Activated CD4-positive, CD25-positive, alpha-beta regulatory T cell treated with anti-CD3 and anti-CD28 coated beads, Interleukin-2, amount 50 U/mL, for 72 hours (primary cell): ENCODE results near the gene VWA8.
"Not testable (repeated sequence)": the region's sequence is repeated elsewhere in the genome, so short reads cannot be mapped to it uniquely, and the experiment has no call there.

ENCODE experiments used
- DNase-seq: peaks from one replicate; pipeline ENCODE4 v3.0.0; 2021

The VWA8 gene

GRCh38 chr13:41571817-41572340 lies 389.0 kb downstream of the VWA8 start:
- not testable (repeated sequence) for DNase-seq

GRCh38 chr13:41568972-41569351 lies 391.9 kb downstream of the VWA8 start:
- DNase-seq, result no peak

- DNase-seq, result no peak
Observed at GRCh38 chr13:41568143-41568971, 392.6 kb downstream of the VWA8 start.

- DNase-seq, result no peak
Observed at GRCh38 chr13:41567363-41567762, 393.5 kb downstream of the VWA8 start.

GRCh38 chr13:41565846-41566245 lies 395.1 kb downstream of the VWA8 start:
- DNase-seq, result no peak

GRCh38 chr13:41565216-41565615 lies 395.7 kb downstream of the VWA8 start:
- DNase-seq, result no peak

GRCh38 chr13:41563984-41564365 lies 396.9 kb downstream of the VWA8 start:
- no peak for DNase-seq

GRCh38 chr13:41563341-41563983 lies 397.4 kb downstream of the VWA8 start:
- no peak for DNase-seq

GRCh38 chr13:41562541-41563178 lies 398.2 kb downstream of the VWA8 start:
- DNase-seq, result no peak

- DNase-seq, result no peak
Observed at GRCh38 chr13:41562083-41562482, 398.8 kb downstream of the VWA8 start.

GRCh38 chr13:41561170-41561569 lies 399.7 kb downstream of the VWA8 start:
- DNase-seq, result no peak

- no peak for DNase-seq
Observed at GRCh38 chr13:41558781-41559560, 401.9 kb downstream of the VWA8 start.

- no peak for DNase-seq
Observed at GRCh38 chr13:41557719-41558118, 403.2 kb downstream of the VWA8 start.

GRCh38 chr13:41554626-41555386 lies 406.1 kb downstream of the VWA8 start:
- DNase-seq, result no peak

GRCh38 chr13:41554180-41554579 lies 406.7 kb downstream of the VWA8 start:
- DNase-seq, result no peak

GRCh38 chr13:41552031-41552430 lies 408.9 kb downstream of the VWA8 start:
- no peak for DNase-seq

- DNase-seq, result no peak
Observed at GRCh38 chr13:41550276-41550675, 410.6 kb downstream of the VWA8 start.

GRCh38 chr13:41549491-41549890 lies 411.4 kb downstream of the VWA8 start:
- no peak for DNase-seq

- DNase-seq, result no peak
Observed at GRCh38 chr13:41548910-41549309, 412.0 kb downstream of the VWA8 start.

- DNase-seq, result no peak
Observed at GRCh38 chr13:41548031-41548430, 412.9 kb downstream of the VWA8 start.

GRCh38 chr13:41547251-41548000 lies 413.5 kb downstream of the VWA8 start:
- DNase-seq, result no peak
